NCI-H2227 treated with DMSO at 0.1 percent for 48 hours (cell line): ENCODE results near the gene LPP.

Source experiments
- DNase-seq: peaks from one replicate; lab custom pipeline; 2025; lab: John Stamatoyannopoulos, UW

The LPP gene

DNA sequence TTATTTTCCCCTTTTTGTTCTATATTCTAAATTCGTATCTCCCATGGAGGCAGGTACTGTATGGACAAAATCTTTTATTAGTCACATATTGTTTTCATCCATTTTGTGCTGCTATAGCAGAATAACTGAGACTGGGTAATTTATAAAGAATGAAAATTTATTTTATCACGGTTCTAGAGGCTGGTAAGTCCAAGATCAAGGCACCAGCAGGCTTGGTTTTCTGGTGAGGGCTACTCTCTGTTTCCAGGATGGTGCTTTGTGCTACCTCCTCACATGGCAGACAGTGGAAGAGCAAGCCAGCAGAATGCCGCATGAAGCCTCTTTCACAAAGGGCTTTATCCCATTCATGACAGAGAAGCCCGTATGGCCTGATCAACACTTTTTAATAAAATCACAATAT is 595.9 kb downstream of the LPP start:
- no peak for DNase-seq

GRCh38 chr3:188750617-188751016 is 596.7 kb downstream of the LPP start:
- no peak for DNase-seq

GRCh38 chr3:188752850-188753249 is 598.9 kb downstream of the LPP start:
- no peak for DNase-seq

- no peak for DNase-seq
These were observed 600.3 kb downstream of the LPP start for GRCh38 chr3:188754267-188754666.

DNA sequence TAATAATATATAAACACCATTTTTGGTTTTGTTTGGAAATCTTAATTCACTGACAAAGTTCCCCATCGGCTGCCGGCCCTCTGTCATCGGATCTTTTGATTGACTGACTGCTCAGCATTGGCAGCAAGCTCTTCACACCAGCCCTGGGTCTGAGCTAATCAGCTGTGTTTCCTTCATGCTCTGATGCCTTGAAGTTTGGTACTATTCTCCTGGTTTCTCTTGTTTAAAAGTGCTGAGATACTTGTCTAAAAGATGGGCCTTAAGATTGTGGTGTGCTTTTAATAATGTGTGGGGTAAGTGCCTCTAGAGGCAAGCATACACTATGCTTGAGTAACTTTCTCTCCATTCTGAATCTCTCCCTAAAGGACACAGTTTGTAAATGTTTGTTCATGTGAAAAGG is 602.3 kb downstream of the LPP start:
- DNase-seq: no peak

- no peak for DNase-seq
These were observed 605.5 kb downstream of the LPP start for GRCh38 chr3:188759336-188760005.

DNA sequence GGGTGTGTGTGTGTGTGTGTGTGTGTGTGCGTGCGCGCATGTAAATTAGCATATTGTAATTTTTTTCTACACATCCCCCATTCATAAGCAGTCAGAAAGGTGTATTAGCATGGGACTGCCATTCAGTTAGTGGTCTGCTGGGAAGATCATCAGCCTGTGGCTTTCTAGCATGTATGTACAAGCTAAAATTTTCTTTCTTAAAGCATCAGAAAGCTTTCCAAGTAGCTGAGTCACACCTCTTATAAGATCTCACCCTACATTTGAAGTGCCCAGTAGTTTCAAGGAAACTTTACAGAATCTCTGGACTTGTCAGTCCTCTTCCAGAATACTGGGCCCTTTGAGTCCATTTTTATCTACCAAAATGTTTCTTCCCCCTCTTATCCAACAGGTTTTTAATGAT is 606.5 kb downstream of the LPP start:
- no peak for DNase-seq

GRCh38 chr3:188761439-188761838 is 607.5 kb downstream of the LPP start:
- DNase-seq: no peak

DNA sequence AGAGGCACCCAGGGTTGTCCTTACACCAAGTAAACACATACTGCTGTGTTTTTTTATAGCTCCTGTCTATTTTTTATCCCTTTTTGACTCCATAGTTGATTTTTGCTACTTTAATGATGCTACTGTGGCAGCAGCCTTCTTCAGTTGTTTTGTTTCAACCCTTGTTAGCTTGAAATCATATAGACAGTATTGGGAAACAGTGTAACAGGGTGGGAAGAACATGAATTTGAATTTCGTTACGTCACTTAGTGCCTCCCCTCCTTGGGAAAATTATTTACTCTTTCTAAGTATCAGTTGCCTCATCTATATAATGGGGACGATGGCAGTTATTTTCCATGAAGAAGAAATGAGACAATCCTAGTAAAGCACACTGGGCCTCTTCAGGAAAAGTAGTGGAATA is 608.0 kb downstream of the LPP start:
- DNase-seq: no peak

GRCh38 chr3:188764609-188765008 is 610.7 kb downstream of the LPP start:
- no peak for DNase-seq

GRCh38 chr3:188769831-188770230 is 615.9 kb downstream of the LPP start:
- no peak for DNase-seq

DNA sequence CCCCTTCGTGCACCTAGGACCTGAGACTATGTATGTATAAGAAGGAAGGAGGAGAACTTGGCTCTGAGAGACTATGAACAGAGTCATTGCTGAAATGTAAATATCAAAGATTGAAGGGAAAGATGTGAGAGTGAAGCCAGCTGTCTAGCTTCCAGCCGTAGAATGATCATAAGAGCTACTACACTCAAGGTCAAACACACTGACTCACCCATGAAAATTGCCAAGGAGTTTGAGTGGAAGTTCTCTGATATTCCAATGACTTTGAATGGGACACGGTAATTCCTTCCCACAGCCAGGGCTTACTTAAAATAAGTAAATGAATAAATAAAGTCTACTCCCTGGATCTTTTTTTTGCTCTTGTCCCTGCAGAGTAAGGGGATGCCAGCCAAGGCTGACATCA is 618.9 kb downstream of the LPP start:
- no peak for DNase-seq

DNA sequence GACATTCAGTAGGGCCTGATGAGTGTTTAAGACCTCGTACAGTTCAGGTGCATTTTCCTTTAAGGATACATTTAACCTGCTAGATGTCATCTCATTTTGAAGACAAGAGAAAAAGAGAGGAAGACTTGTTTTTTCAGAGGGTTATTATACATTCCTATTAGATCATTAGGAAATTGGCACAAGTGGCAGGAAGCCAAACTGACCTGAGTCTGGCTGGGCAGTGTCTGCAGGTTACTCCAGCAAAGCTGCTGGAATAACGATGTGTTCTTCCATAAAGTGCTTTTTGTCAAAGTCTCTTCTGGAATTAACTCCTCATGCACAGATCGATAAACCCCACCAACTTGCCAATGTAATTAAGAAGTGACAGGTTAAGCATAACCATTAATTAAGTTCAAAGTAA is 621.5 kb downstream of the LPP start:
- no peak for DNase-seq

DNA sequence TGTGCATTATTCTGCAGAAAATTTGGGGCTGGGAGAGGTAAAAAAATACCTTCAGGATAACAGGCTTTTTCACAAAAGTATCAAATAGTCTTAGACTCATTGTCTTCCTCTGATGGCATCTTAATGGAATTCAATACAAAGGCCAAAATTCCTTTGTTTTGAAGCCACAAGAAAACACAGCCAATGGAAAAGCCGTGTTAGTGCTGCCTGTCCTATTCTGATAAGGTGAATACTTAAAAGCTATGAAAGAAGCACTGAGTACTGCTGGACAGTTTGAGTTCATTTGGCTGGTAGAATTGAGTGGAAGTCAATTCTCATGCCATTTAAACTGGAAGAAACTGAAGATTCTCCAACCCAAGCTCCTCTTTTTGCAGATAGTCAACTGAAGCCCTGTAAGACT is 622.5 kb downstream of the LPP start:
- DNase-seq: no peak

GRCh38 chr3:188778091-188778852 is 624.3 kb downstream of the LPP start:
- DNase-seq: no peak

DNA sequence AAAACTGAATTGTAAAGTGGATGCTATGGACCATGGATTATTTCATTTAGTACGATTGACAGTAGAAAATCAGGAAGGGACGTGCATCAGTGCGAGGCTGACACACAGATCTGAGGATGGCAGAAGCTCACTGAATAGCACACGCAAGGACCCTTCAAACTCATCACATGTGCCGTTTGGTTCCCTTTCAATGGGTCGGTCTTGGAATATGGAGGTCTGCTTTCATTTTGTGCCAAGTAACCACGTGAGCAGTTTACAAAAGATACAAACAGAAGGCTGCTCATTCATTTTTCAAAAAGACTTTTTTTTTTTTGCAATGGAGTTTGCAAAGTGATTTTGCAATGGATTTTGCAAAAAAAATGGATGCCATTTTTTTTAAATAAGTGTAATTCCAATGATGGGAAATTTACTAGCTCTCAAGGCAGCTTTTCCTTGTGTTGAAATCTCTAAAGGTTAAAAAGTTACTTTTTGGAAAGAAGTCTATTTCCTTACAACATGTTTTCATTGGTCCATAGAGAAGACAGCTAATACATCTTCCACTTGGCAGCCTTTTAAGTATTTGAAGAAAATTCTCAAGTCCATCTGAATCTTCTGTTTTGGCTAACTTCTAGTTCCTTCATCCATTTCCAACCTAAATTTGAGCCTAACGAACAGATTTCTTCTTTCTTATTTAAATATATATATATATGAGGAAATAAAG is 625.5 kb downstream of the LPP start:
- no peak for DNase-seq

DNA sequence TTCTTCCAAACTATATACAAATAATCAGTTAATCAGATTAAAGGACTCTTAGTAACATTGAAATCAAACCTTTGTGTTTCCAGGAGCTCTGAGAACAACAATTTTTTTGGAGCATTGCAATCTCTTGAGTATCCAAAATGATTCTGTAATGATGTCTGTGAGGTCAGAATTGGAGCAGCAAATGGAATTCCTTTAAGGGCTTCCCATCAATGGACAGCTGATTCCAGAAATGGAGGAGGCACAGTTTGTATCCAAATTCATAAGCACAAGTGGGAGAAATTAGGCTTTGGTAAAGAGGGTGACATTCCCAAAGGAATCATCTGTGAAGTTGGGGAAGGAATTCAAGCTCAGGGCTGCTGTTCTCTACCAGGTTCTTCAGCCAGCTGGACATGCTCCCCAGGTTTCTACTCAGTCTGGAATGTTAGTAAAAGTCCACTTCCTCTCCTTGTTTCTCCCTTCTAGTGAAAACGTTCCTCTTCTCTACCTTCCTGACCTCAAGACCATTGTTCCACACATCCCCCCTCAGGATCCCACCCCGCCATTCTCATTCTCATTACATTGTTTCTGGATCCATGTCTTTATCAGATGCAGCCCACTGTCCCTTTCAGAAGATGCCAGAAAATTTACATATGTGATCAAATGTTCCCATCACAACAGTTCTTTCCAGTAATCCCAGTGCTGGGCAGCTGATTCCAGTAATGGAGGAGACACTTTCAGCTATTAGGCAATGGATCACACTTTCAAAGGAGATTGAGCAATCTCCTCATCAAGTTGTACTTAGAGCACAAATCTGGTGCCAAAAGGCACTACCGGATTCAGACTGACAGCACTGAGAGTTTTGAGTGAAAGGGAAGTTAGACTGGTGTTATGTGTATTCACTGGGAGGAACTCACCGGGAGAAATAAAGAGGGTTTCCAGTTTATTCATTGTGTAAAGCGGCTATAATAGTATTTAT is 626.5 kb downstream of the LPP start:
- no peak for DNase-seq

- DNase-seq: no peak
These were observed 628.7 kb downstream of the LPP start for GRCh38 chr3:188782613-188783124.

DNA sequence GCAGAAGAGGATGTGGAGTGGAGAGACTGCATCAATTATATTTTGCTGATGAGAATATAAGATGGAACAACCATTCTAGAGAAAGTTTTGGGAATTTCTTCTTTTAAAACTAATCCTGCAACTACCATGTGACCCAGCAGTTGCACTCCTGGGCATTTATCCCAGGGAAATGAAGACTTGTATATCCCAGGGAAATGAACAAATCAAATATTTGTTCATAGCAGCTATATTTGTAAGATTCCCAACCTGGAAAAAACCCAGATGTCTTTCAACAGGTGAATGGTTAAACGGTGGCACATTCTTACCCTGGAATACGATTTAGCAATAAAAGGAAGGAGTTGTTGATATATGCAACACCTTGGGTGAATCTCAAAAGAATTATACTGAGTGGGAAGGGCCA is 632.5 kb downstream of the LPP start:
- no peak for DNase-seq

DNA sequence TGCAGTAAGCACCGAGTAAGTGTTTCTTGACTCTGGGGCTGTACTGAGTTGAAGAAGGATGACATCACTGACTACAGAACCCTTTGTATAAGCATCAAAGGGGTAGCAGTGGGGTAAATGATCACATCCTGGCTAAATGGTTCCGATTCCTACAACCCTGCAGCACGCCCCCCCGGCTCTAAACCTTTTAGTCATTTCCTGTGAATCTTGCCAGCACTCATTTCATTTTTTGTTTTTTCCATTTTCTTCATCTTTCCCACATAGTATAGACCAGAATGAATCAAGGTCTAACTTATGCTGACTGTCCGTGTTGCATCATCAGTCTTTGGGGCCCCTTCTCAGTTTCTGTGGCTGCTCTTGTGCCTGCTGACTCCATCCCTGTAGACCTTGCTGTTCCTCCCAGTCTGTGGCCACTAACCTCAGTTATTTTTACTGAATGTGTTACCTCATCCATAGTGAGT is 634.7 kb downstream of the LPP start:
- no peak for DNase-seq

DNA sequence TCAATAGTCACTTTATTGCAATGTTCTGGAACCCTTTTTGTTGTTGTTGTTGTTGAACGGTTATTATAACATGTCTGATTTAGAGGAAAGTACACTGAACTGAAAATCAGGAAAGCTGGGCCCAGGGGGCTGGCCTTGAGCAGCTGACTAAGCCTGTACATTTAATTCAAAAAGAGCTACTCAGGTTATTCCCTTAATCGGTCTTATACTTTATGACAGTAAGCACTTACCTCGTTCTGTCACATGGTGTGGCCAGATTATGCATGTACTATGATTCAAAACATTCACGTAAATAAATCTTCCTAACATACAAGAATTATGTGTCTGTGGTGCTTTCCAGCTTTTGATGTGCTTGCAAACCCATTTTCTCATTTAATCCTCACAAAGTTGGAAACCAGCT is 635.3 kb downstream of the LPP start:
- DNase-seq: no peak

- DNase-seq: no peak
These were observed 637.4 kb downstream of the LPP start for GRCh38 chr3:188791311-188791710.
